NCI-H1436 (cell line): ENCODE data around the gene SPAG4.
A peak's percentile ranks its signal among the peaks of the same experiment; 100 is the strongest.

ENCODE experiments used
- DNase-seq: peaks from one replicate; lab custom pipeline; 2025; lab: John Stamatoyannopoulos, UW

Gene SPAG4

GRCh38 chr20:35660122-35660937 is 44.7 kb downstream of the SPAG4 start:
- no peak for DNase-seq

- no peak for DNase-seq
Measured at GRCh38 chr20:35661053-35661452, 45.4 kb downstream of the SPAG4 start.

- no peak for DNase-seq
Measured at GRCh38 chr20:35661908-35662307, 46.3 kb downstream of the SPAG4 start.

- no peak for DNase-seq
Measured at GRCh38 chr20:35662551-35662950, 46.9 kb downstream of the SPAG4 start.

DNA sequence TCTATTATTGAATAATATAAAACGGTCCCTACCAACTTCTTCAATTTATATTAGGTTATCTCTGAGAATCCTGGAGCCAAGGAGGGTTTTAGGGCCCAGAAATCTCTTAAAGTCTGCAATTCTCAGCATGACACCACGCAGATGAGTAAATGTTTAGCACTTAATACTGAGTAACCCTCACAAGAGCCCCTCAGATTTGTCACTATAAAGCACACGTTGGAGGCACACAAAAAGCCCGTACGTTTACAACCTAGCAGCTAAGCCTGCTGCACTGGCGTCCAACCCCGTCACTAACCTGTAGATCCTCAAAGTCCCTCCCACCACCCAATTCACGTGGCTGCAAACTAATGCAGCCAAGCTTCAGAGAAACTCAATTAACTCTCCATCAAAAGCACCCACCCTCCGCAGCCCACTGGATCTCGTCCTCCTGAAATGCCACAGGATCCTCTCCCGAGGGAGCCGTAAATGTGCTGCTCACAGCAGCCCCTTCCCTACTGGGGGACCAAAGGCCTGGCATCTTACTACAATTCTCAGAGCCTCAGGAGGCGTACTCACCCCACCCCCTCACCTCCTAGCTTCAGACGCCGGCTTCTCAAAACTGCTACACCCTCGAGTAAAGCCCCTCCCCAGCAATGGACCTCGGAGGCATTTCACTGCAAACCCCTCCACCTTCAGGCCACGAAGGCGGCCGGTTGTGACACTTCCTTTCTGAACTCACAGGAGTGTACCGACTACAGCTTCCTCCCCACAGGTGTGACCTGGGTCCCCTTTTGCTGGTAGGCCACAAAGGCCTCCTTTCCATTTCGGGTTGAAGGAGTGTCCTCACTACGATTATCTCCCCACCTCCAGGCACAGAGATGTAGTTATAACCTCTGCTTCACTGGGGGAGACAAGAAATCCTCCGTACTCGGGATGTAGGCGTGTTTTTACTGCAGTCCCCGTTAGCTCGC is 48.2 kb downstream of the SPAG4 start:
- peak; percentile 61 for DNase-seq

DNA sequence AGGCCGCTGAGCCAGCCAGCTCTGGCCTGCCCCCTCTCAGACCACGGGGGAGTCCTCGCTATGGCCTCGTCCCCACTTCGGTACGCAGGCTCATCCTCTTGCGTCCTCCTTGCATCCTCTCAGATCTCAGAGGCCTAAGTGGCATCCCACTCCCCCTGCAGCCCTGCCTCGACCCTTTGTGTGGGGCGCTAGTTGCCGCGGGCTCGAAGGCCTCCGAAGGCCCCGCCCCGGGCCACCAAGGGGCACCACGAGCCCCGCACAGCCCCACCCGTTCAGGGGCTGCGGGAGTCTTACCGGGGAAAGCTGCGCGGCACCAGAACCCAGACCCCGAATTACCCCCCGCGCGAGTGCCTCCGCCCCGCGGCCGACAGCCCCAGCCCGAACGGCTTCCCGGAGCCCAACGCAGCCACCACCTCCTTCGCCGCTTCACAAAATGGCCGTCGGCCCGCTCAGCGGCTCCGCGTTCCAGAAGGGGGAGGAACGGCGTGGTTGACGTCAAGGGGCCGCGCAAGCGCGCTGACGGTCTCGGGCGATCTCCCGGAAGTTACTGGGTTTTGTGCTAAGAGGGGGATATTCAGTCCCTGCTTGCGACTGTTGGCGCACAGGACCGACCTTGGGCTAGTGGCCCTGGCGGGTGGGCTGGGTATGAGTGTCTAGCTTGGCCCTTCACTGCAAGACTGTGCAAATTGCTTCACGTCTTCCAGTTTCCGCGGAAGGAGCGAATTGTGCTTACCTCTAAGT is 49.0 kb downstream of the SPAG4 start, which contains the start of the genes CPNE1 and RBM12:
CPNE1 (minus strand) TSS at position 435 of the 741 bp plus-strand sequence. CDS start 31,977 bp downstream, outside the sequence.
RBM12 (minus strand) TSS at position 435 of the 741 bp plus-strand sequence. CDS start 9,578 bp downstream, outside the sequence.
- peak; percentile 91 for DNase-seq

- DNase-seq = no peak
Measured at GRCh38 chr20:35665949-35666288, 50.3 kb downstream of the SPAG4 start.

GRCh38 chr20:35669221-35669620 is 53.6 kb downstream of the SPAG4 start:
- no peak for DNase-seq

GRCh38 chr20:35669681-35670080 is 54.1 kb downstream of the SPAG4 start:
- DNase-seq = no peak
